ENCODE measurements around the gene SH3BP1. TPM values are rescaled to one million over a fixed set of nuclear protein-coding genes. Genes with fewer than 3 reads are reported as not detected.
A peak's percentile ranks its signal among the peaks of the same experiment; 100 is the strongest.

SH3BP1 gene
- total and polyA plus RNA-seq, 8 donors = 1.6 to 135 (median 9.5) TPM; not detected in 1

- no peak for TF ChIP-seq EP300 (IDR thresholded peaks at IDR 0.05)
- TF ChIP-seq POLR2AphosphoS5 (IDR thresholded peaks at IDR 0.05) = peak in 2 of 3 donors; percentile 57 to 78
- peak overlapping the region; percentile 52 to 60 (median 60) for H3K4me3 ChIP-seq
- H3K27me3 ChIP-seq = no peaks in the 10 kb centered on the region
- peaks cover 3 to 21% (median 10%) of the 10 kb centered on the region in 4 donors for H3K36me3 ChIP-seq
- H3K27ac ChIP-seq = peak overlapping the region; percentile 88 to 94 (median 94)
- WGBS, 5 donors = 1 to 3% (median 2%) methylated on average over 26 to 42 of the region's 42 CpGs
- H3K9me3 ChIP-seq = no peaks in the 10 kb centered on the region
- intact Hi-C loops (cut with DNase I; ENCODE audit: low total_unique reads) = no loop called here
- peak; percentile 85 to 96 for DNase-seq
- peaks cover 41 to 85% (median 70%) of the 10 kb centered on the region in 4 donors for H3K4me1 ChIP-seq
Measured at GRCh38 chr22:37676736-37677492, 37.4 kb downstream of the SH3BP1 start.

- 39 to 62% (median 50%) methylated on average over 15 of the region's 15 CpGs for WGBS, 5 donors
- peaks cover 3 to 21% (median 10%) of the 10 kb centered on the region in 4 donors for H3K36me3 ChIP-seq
- peak overlapping the region; percentile 52 to 60 (median 60) for H3K4me3 ChIP-seq
- DNase-seq = no peak
- no peaks in the 10 kb centered on the region for H3K27me3 ChIP-seq
- peak overlapping the region; percentile 88 to 94 (median 94) for H3K27ac ChIP-seq
- peaks cover 42 to 81% (median 68%) of the 10 kb centered on the region in 4 donors for H3K4me1 ChIP-seq
- H3K9me3 ChIP-seq = no peaks in the 10 kb centered on the region
- intact Hi-C loops (cut with DNase I; ENCODE audit: low total_unique reads) = no loop called here
- TF ChIP-seq POLR2A (IDR thresholded peaks at IDR 0.05) (no peak), POLR2AphosphoS5 (IDR thresholded peaks at IDR 0.05) (no peak), CTCF (IDR thresholded peaks at IDR 0.05) (no peak), EP300 (IDR thresholded peaks at IDR 0.05) (no peak)
Measured at GRCh38 chr22:37677493-37677974, 38.1 kb downstream of the SH3BP1 start.

- DNase-seq = no peak
- WGBS, 5 donors = 61 to 81% (median 74%) methylated on average over 14 to 18 of the region's 18 CpGs
- H3K4me3 ChIP-seq = peak overlapping the region in 1 of 4 donors; percentile 52
- H3K36me3 ChIP-seq = peaks cover 3 to 21% (median 10%) of the 10 kb centered on the region in 4 donors
- H3K4me1 ChIP-seq = peaks cover 42 to 73% (median 61%) of the 10 kb centered on the region in 4 donors
- TF ChIP-seq CTCF (IDR thresholded peaks at IDR 0.05) = no peak
- TF ChIP-seq POLR2AphosphoS5 (IDR thresholded peaks at IDR 0.05) = no peak
- no peak for TF ChIP-seq EP300 (IDR thresholded peaks at IDR 0.05)
- no peak for TF ChIP-seq POLR2A (IDR thresholded peaks at IDR 0.05)
- no peaks in the 10 kb centered on the region for H3K9me3 ChIP-seq
- intact Hi-C loops (cut with DNase I; ENCODE audit: low total_unique reads) = no loop called here
- H3K27ac ChIP-seq = peak overlapping the region in 3 of 5 donors; percentile 91 to 94 (median 94)
- H3K27me3 ChIP-seq = no peaks in the 10 kb centered on the region
Measured at GRCh38 chr22:37678372-37678771, 38.9 kb downstream of the SH3BP1 start.

GRCh38 chr22:37679670-37680069 is 40.2 kb downstream of the SH3BP1 start:
- intact Hi-C loops (cut with DNase I; ENCODE audit: low total_unique reads) = loop anchor here (5.0 kb wide), 1 partner anchor 37 kb away; no protein-coding TSS in a partner anchor
- no peaks in the 10 kb centered on the region for H3K27me3 ChIP-seq
- TF ChIP-seq CTCF (IDR thresholded peaks at IDR 0.05) (no peak), POLR2AphosphoS5 (IDR thresholded peaks at IDR 0.05) (no peak), EP300 (IDR thresholded peaks at IDR 0.05) (no peak), POLR2A (IDR thresholded peaks at IDR 0.05) (no peak)
- DNase-seq = no peak
- H3K4me3 ChIP-seq = no peak overlapping the region
- no peaks in the 10 kb centered on the region for H3K9me3 ChIP-seq
- peak overlapping the region in 1 of 5 donors; percentile 24 for H3K27ac ChIP-seq
- 80 to 93% (median 84%) methylated on average over 8 of the region's 8 CpGs for WGBS, 5 donors
- H3K36me3 ChIP-seq = peaks cover 3 to 21% (median 10%) of the 10 kb centered on the region in 4 donors
- peaks cover 33 to 60% (median 48%) of the 10 kb centered on the region in 4 donors for H3K4me1 ChIP-seq

Data from stomach (tissue), 9 donors.